Fibroblast of lung (primary cell): ENCODE data around the gene SLC26A1.

Experiments used
- CTCF ChIP-seq, 2 donors: IDR thresholded peaks in 1 of 2; conservative IDR thresholded peaks in 1 of 2; 1 replicate in 1 of 2; 2 replicates in 1 of 2; pipeline ENCODE4 v1.5.1; 2011 to 2012; ENCODE audit warnings: low read length in 2 of 2, control low read depth in 1 of 2, inconsistent platforms in 1 of 2, low read depth in 1 of 2, mild to moderate bottlenecking in 1 of 2
- EZH2 ChIP-seq: IDR thresholded peaks from 2 replicates; pipeline ENCODE4 v1.5.1; 2012; ENCODE audit warnings: low read length, control low read depth, mild to moderate bottlenecking; ENCODE audit errors: missing control alignments

DNA sequence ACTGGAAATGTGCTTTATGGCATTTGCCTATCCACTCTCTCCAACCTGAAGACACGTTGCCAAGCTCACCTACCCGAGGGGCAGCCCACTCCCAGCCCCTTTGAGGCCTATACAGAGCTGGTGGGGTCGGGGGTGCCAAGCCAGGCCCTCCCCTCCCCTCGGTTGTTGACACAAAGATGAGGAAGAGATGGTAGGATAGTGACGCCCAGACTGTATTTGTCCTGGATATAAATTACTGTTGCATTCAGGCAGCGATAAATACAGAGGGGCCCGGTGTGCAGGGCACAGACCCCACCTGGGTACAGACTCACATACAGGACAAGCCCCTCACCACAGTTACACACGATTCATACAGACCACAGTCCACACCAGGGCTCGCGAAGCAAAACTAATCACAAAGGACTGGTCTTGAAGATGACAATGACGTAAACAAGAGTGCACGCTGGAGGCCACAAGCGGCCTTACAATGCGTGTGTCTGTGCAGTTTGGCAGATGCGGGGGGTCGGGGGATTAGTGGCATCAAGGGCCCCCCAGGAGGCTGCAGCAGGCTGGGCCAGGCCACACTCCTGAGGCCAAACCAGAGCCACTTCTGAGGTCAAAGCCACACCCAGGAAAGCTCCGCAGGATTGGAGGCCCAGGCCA lies 34.4 kb downstream of the SLC26A1 start:
- TF ChIP-seq CTCF (conservative IDR thresholded peaks at IDR 0.05 in 1 of 2, IDR thresholded peaks at IDR 0.05 in 1 of 2; ENCODE audit: low read depth in 1 of 2, low read length in 2 of 2) (no peak), EZH2 (no peak)
